Fibroblast of villous mesenchyme (primary cell): ENCODE results near the gene RASAL2. TPM values are rescaled to one million over a fixed set of nuclear protein-coding genes. Genes with fewer than 3 reads are reported as not detected.

Experiments
- DNase-seq: peaks from one replicate; pipeline ENCODE4 v3.0.0-alpha.2; 2010; ENCODE audit warnings: low read depth
- H3K4me3 ChIP-seq: 2 replicates; pipeline ENCODE4 v1.5.1; 2011; ENCODE audit warnings: low read depth, mild to moderate bottlenecking, low read length
- CTCF ChIP-seq: IDR thresholded peaks from 2 replicates; pipeline ENCODE4 v1.5.1; 2012; ENCODE audit warnings: low read depth, mild to moderate bottlenecking, low read length; ENCODE audit not compliant: insufficient read depth
- total RNA-seq: library from RNA; depleted of rRNA; stranded (reverse); fragments of >200 nt; gene quantifications from 2 replicates; pipeline ENCODE4 v1.2.3, GENCODE V29; 2012

RASAL2 gene
- total RNA-seq, 1 donor = 40.6 TPM

GRCh38 chr1:178434899-178435435 is 341.1 kb downstream of the RASAL2 start:
- H3K4me3 ChIP-seq = no peak overlapping the region
- DNase-seq = no peak

GRCh38 chr1:178436899-178437298 is 343.0 kb downstream of the RASAL2 start:
- no peak for DNase-seq
- TF ChIP-seq CTCF = no peak

More at GRCh38 chr1:178434899-178435435, 341.1 kb downstream of the RASAL2 start:
- TF ChIP-seq CTCF = no peak

GRCh38 chr1:178438432-178438831 is 344.5 kb downstream of the RASAL2 start:
- no peak overlapping the region for H3K4me3 ChIP-seq
- DNase-seq = peak; percentile 12
- no peak for TF ChIP-seq CTCF

More at GRCh38 chr1:178436899-178437298, 343.0 kb downstream of the RASAL2 start:
- no peak overlapping the region for H3K4me3 ChIP-seq

GRCh38 chr1:178442925-178443324 is 349.0 kb downstream of the RASAL2 start:
- TF ChIP-seq CTCF = no peak
- no peak for DNase-seq
- no peak overlapping the region for H3K4me3 ChIP-seq

GRCh38 chr1:178450871-178451270 is 357.0 kb downstream of the RASAL2 start:
- H3K4me3 ChIP-seq = no peak overlapping the region
- DNase-seq = peak; percentile 38
- no peak for TF ChIP-seq CTCF

- peak; percentile 61 for DNase-seq
- no peak for TF ChIP-seq CTCF
- no peak overlapping the region for H3K4me3 ChIP-seq
Measured at GRCh38 chr1:178451529-178451928, 357.6 kb downstream of the RASAL2 start.

GRCh38 chr1:178452013-178452412 is 358.1 kb downstream of the RASAL2 start:
- DNase-seq = no peak
- TF ChIP-seq CTCF = no peak
- no peak overlapping the region for H3K4me3 ChIP-seq
